Activated CD4-positive, alpha-beta T cell treated with anti-CD3 and anti-CD28 coated beads for 1 hour (primary cell): ENCODE measurements around the gene SIL1.

Experiments
- DNase-seq: peaks from one replicate; pipeline ENCODE4 v3.0.0-alpha.2; 2020

Gene SIL1

DNA sequence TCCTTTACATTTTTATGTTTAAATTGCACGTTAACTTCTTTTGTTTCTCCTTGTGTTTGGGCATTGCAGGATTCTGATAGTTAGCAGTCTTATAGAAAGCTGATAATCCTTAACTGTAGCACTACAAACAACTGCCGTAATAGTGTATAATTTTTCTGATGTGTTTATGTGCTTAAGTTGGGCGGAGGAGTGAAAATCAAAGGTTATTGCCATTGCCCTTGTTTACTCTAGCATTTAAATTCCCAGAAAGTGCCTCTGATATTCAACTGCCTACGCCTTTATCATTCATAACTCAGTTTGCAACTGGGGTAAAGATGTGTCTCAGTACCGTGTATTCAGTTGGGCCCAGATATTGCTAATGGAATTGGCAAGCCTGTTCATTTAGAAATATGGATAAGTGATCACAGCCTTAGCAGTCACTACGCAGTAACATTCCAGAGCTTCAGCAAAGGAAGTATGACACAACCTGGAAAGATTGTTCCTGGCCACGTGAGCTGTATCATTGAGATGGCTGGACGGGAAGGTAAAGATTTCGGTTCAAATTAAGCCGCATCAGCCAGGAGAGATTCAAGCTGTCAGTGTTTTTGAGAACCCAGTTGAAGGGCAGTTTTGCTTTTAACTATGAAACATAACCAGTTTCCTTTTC lies 294.9 kb downstream of the SIL1 start:
- DNase-seq = no peak

DNA sequence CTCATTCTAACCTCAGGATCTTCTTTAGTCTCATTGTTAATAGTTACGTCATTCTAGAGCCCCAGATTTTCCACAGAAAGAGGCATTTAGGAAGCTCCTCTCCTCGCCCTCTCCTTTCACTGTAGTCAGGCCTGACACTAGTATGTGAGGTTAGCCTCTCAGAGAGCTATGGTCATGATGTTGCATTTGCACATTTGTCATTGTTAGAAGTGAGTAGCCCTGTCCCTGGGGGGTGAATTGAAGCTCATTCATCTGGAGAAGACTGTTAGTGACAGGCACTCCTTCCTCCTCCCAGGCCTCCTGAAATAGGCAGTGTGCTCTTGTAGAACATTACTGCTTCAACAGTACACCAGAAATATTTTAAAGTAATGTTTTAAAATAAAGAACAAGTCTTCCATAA lies 296.5 kb downstream of the SIL1 start:
- DNase-seq = no peak

DNA sequence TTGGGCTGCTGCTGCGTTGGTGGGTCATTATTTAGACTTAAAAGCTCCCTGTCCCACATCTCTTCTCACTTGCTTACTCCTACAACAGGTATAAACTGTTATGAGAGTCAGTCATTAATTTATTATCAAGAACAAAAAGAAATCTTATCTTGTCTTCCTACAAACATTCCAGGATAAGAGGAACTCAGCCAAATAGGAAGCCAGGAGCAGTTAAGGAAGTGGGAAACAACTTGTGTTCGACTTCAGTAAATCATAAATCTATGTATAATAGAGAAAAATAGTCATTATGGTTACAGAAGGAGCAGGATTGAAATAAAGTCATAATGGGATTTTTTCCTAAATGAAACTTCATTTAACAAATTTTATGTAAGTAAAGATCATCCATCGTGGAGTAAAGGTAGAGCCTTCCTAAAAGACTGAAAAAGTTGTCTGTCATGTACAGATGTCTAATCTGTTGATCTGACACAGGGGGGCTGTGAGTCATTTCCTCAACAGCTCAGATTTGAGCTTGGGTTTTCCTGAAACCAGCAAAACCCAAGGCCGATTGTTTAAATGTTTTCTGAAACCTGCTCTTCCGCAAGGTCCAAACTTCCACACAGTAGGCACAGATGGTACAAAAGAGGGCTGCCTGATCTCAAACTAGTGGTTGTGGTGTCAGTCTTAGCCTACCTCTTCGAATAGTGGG lies 297.7 kb downstream of the SIL1 start:
- DNase-seq = no peak

DNA sequence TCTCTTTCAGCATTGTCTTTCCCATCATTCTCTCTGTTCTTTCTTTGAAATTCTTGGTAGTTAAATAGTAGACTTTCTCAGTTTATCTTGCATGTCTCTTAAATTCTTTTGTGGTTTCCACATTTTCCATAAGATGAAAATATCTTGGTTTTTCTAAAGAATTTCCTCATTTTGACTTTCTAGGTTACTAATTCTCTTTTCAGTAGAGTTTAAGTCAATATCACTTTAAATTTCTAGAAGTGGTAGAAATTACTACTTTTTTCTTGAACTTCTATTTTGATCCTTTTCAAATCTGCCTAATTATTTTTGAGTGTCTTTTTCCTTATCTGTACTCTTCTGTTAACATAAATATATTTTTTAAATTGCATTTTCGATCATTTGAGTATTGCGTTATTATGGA lies 299.4 kb downstream of the SIL1 start:
- DNase-seq = no peak

DNA sequence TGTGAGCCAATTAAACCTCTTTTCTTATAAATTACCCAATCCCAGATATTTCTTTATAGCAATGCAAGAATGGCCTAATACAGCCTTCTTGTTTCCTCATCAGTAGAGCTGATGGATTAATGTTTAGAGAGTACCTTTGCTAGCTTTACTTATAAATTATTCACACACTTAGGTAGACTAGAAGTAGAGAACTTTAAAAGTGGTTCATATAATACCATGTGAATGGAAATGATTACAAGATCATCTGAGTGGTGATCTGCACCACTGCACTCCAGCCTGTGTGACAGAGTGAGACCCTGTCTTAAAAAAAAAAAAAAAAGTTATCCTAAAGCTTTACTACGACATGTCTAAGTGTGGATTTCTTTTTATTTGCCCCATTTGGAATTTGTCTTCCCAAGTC lies 299.9 kb downstream of the SIL1 start:
- DNase-seq = no peak
